Epithelial cell of proximal tubule (primary cell): ENCODE results near the gene INPP5A. TPM values are rescaled to one million over a fixed set of nuclear protein-coding genes. Genes with fewer than 3 reads are reported as not detected.

Experiments used
- DNase-seq: peaks from one replicate; pipeline ENCODE4 v3.0.0-alpha.2; 2011; ENCODE audit warnings: low read depth
- H3K4me3 ChIP-seq: 2 replicates; pipeline ENCODE4 v1.5.1; 2011; ENCODE audit warnings: low read depth, mild to moderate bottlenecking, low read length
- total RNA-seq: library from RNA; depleted of rRNA; stranded (reverse); fragments of >200 nt; gene quantifications from 2 replicates; pipeline ENCODE4 v1.2.3, GENCODE V29; 2015
- TF ChIP-seq, protein P1 (sequence below): conservative IDR thresholded peaks from 2 replicates; pipeline ENCODE4 v1.5.1; 2012; ENCODE audit warnings: low read depth, mild to moderate bottlenecking, low read length

Gene INPP5A
- total RNA-seq, 1 donor from 2014 or later = 30.4 TPM

DNA sequence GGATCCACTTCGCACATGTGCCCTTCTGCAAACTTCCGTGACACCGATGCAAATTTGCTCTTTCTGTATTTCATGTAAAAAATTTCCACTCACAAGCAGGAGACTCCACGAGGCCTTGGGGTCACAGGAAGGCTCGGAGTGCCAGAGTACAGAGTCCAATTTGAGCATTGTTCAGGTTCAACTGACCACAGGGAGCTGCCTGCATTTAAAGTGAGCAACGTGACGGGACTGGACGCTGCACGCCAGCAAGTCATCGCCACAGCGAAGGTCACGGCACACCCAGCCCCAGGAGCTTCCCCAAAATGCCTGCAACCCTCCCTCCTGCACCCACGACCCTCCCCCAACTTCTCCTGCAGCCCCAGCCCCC lies 289.8 kb downstream of the INPP5A start:
- H3K4me3 ChIP-seq = no peak overlapping the region
- DNase-seq = no peak
- TF ChIP-seq, protein P1, sequence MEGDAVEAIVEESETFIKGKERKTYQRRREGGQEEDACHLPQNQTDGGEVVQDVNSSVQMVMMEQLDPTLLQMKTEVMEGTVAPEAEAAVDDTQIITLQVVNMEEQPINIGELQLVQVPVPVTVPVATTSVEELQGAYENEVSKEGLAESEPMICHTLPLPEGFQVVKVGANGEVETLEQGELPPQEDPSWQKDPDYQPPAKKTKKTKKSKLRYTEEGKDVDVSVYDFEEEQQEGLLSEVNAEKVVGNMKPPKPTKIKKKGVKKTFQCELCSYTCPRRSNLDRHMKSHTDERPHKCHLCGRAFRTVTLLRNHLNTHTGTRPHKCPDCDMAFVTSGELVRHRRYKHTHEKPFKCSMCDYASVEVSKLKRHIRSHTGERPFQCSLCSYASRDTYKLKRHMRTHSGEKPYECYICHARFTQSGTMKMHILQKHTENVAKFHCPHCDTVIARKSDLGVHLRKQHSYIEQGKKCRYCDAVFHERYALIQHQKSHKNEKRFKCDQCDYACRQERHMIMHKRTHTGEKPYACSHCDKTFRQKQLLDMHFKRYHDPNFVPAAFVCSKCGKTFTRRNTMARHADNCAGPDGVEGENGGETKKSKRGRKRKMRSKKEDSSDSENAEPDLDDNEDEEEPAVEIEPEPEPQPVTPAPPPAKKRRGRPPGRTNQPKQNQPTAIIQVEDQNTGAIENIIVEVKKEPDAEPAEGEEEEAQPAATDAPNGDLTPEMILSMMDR = no peak

DNA sequence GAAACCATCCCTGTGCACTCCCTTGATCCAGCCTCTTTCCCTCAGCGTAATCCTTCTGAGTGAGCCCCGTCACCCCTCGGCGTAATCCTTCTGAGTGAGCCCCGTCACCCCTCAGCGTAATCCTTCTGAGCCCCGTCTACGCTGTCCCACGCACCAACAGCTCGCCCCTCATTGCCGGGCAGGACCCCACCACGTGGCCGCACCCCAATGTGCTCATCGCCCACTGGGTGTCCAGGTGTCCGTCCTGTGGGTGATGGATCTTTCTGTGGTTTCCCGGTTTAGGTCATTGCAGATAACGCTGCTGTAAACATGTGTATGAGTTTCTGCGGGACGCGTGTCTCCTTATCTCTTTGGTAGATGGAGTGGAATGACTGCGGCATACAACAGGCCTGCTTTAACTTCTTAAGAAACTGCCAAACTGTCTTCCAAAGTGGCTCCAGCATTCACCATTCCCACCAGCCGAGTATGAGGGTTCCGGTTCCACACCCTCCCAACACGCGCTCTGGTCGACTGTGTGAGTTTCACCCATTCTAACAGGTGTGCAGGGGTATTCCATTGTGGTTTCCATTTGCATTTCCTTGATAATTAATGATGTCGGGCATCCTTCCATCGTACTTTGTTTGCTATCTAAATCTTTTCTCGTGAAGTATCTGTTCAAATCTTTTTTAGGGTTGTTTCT lies 290.4 kb downstream of the INPP5A start:
- no peak overlapping the region for H3K4me3 ChIP-seq
- no peak for DNase-seq
- TF ChIP-seq, protein P1 = no peak

DNA sequence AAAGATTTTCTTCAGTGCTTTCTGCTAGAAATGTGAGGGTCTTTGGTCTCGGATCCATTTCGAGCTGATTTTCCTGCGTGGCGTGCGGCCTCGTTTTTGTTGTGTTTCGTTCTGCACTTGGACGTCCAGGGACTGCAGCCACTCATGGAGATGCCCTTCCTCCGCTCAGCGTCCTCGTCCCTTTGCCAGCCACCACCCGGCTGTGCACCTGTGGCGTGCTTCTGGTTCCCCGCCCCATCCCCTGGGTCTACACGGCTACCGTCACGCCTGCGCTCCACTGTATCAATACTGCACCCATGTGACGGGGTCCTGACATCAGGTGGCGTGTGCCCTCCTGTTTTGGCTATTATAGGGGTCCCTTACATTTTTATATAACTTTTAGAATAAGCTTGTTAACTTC lies 291.1 kb downstream of the INPP5A start:
- TF ChIP-seq, protein P1 = no peak
- no peak for DNase-seq
- no peak overlapping the region for H3K4me3 ChIP-seq

DNA sequence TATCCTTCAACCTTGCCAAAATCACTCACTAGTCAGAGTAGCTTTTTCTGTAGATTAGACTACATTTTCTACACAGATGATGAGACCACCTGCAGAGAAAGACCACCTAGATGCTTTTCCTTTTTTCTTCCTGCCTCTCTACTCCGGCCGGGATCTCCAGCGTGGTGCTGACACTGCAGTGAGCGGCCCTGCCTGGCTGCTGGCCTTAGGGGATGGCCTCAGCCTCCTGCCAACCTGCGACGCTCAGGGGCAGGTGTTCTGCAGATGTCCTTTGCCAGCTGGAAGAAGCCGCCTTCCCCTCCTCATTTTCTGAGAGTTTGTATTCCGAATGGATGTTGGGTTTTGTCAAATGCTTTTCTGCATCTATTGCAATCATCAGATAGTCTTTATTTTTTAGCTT lies 291.8 kb downstream of the INPP5A start:
- TF ChIP-seq, protein P1 = no peak
- H3K4me3 ChIP-seq = no peak overlapping the region
- DNase-seq = no peak

DNA sequence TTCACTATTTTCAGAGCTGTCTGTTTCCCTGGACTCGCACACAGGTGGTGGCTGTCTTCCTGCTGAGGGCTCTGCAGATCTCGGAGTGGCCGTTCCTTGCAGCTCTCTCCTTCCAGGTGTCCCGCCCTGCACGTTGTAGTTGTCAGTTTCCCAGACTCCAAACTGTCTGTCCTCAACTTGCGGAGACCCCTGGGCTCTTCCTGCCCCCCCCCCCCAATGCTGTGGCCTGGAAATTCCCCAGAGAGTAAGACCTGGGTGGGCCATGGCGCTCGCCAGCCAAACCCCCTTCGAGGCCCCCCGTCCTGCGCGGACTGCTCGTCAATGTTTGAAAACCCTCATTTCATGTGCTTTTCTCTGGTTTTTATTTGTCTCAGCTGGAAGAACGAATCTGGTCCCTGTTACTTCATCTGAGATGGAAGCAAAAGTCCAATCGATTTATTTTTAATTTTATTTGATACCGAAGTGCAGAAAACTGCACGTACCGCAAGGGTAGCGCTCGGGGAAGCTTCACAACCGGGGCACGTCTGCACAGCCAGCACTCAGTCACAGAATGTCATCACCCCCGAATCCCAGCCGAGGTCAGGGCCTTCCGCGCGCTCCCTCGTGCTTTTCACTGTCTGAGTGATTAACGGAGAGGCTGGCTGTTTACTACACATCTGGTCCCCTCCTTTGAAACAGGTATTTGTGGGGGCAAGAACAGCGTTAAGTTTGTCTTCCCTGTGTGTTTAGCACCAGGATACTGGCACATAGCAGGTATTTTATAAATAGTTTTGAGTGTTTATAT lies 294.8 kb downstream of the INPP5A start:
- H3K4me3 ChIP-seq = no peak overlapping the region
- no peak for DNase-seq
- TF ChIP-seq, protein P1 = no peak

Other genes starting within 250 kb of the INPP5A start
- gene STK32C, start 229.8 kb upstream of the INPP5A start, total RNA-seq = 13.0 and 25.9 TPM in 2 replicates
- 3.1 and 5.8 TPM in 2 replicates for gene LRRC27, start 205.6 kb upstream of the INPP5A start, total RNA-seq
- 11.0 and 14.9 TPM in 2 replicates for gene PWWP2B, start 140.6 kb upstream of the INPP5A start, total RNA-seq
- gene NKX6-2, start 248.4 kb downstream of the INPP5A start, total RNA-seq = 0.14 and 1.2 TPM in 2 replicates